Lung (tissue), 12 donors: ENCODE results near the gene PPIL4. TPM values are rescaled to one million over a fixed set of nuclear protein-coding genes. Genes with fewer than 3 reads are reported as not detected.

Source experiments
- ATAC-seq: fragments of 200-7000 bp; cut with Tn5 transposase; one replicate; pipeline ENCODE4 v1.9.1; 2020; ENCODE audit warnings: moderate number of reproducible peaks; ENCODE audit not compliant: insufficient read depth, low FRiP score
- DNase-seq, 3 donors: peaks; one replicate each; pipeline ENCODE4 v3.0.0-alpha.2; 2013 to 2017
- H3K27ac ChIP-seq, 2 donors: one replicate each; pipeline ENCODE4 v1.5.1; 2013; ENCODE audit warnings: mild to moderate bottlenecking in 2 of 2, moderate library complexity in 2 of 2, control low read depth in 1 of 2, inconsistent platforms in 1 of 2, low read depth in 1 of 2, low read length in 1 of 2
- H3K27me3 ChIP-seq, 3 donors: one replicate each; pipeline ENCODE4 v1.5.1; 2013; ENCODE audit warnings: low read length in 2 of 3; ENCODE audit not compliant: control insufficient read depth in 3 of 3, insufficient read depth in 3 of 3
- H3K36me3 ChIP-seq, 4 donors: one replicate each; pipeline ENCODE4 v1.5.1; 2013; ENCODE audit warnings: low read length in 4 of 4, mild to moderate bottlenecking in 1 of 4, moderate library complexity in 1 of 4; ENCODE audit not compliant: control insufficient read depth in 4 of 4, insufficient read depth in 4 of 4
- H3K4me1 ChIP-seq, 5 donors: one replicate each; pipeline ENCODE4 v1.5.1; 2013; ENCODE audit warnings: low read length in 5 of 5, mild to moderate bottlenecking in 2 of 5, moderate library complexity in 1 of 5; ENCODE audit not compliant: control insufficient read depth in 5 of 5, insufficient read depth in 5 of 5
- H3K4me3 ChIP-seq: one replicate; pipeline ENCODE4 v1.5.1; 2013; ENCODE audit warnings: mild to moderate bottlenecking, control low read depth, moderate library complexity
- H3K9ac ChIP-seq, 2 donors: one replicate each; pipeline ENCODE4 v1.5.1; 2013; ENCODE audit warnings: low read length in 2 of 2, control low read depth in 1 of 2; ENCODE audit not compliant: insufficient read depth in 1 of 2
- H3K9me3 ChIP-seq, 4 donors: one replicate each; pipeline ENCODE4 v1.5.1; 2013; ENCODE audit warnings: low read length in 3 of 4, mild to moderate bottlenecking in 1 of 4, moderate library complexity in 1 of 4; ENCODE audit not compliant: control insufficient read depth in 4 of 4, insufficient read depth in 3 of 4
- CTCF ChIP-seq: IDR thresholded peaks from 2 replicates; pipeline ENCODE4 v1.5.1; 2012; ENCODE audit warnings: mild to moderate bottlenecking; ENCODE audit errors: control extremely low read depth, extremely low read depth
- WGBS, 2 donors: extraction: QIAGEN DNeasy Blood & Tissue Kit; methylation state at CpG; one replicate each; pipeline ENCODE4 v1.1.7; 2013; 5-methylcytosine and 5-hydroxymethylcytosine counted together
- polyA plus RNA-seq, 2 donors: library from polyadenylated mRNA; stranded (reverse); fragments of 200-250 nt; gene quantifications; one replicate each; pipeline ENCODE4 v1.2.1, GENCODE V29; 2013
- total RNA-seq, 2 donors: library from RNA; depleted of rRNA in 1 of 2; stranded (reverse); fragments of >200 nt in 1 of 2; gene quantifications; one replicate each; pipeline ENCODE4 v1.2.1, GENCODE V29; 2014 to 2021
- donor health status: control.
- donor health status: control.
- donor health status: Bipolar disorder and iron deficiency.
- donor health status: healthy.
- donor health status: DM: yes; HTN: yes; CAD: no.

PPIL4 gene
- total and polyA plus RNA-seq, 4 donors: 15.7 to 52.3 (median 21.9) TPM

GRCh38 chr6:149559389-149559788, 13.5 kb upstream of the PPIL4 start:
- Histone ChIP-seq H3K27ac (no peak overlapping the region), H3K4me3 (no peak overlapping the region), H3K36me3 (no peaks in the 10 kb centered on the region), H3K27me3 (peaks cover 0 to 19% (median 3%) of the 10 kb centered on the region in 3 donors), H3K4me1 (no peaks in the 10 kb centered on the region), H3K9me3 (no peaks in the 10 kb centered on the region), H3K9ac (no peak overlapping the region)
- ATAC-seq (no peak), DNase-seq (no peak)
- WGBS, 2 donors: 75 to 83% methylated on average over 2 of the region's 2 CpGs
- no peak for TF ChIP-seq CTCF

GRCh38 chr6:149558029-149558428, 12.2 kb upstream of the PPIL4 start:
- no peak for TF ChIP-seq CTCF

GRCh38 chr6:149551920-149552319, 6.1 kb upstream of the PPIL4 start:
- no peak for TF ChIP-seq CTCF
- Histone ChIP-seq H3K9ac (no peak overlapping the region), H3K36me3 (no peaks in the 10 kb centered on the region), H3K4me1 (no peaks in the 10 kb centered on the region), H3K27me3 (peaks cover 0 to 4% (median 0%) of the 10 kb centered on the region in 3 donors), H3K27ac (no peak overlapping the region), H3K4me3 (no peak overlapping the region), H3K9me3 (no peaks in the 10 kb centered on the region)
- ATAC-seq: no peak
- DNase-seq: no peak
- WGBS, 2 donors: 77 to 83% methylated on average over 5 of the region's 5 CpGs

More at GRCh38 chr6:149558029-149558428, 12.2 kb upstream of the PPIL4 start:
- ATAC-seq (no peak), DNase-seq (no peak)
- Histone ChIP-seq H3K4me3 (no peak overlapping the region), H3K27me3 (peaks cover 0 to 19% (median 3%) of the 10 kb centered on the region in 3 donors), H3K9me3 (no peaks in the 10 kb centered on the region), H3K36me3 (no peaks in the 10 kb centered on the region), H3K4me1 (no peaks in the 10 kb centered on the region), H3K27ac (no peak overlapping the region), H3K9ac (no peak overlapping the region)

GRCh38 chr6:149545258-149545753, 537 bp downstream of the PPIL4 start:
- Histone ChIP-seq H3K9ac (peak overlapping the region; percentile 98 to 100), H3K4me3 (peak overlapping the region; percentile 82), H3K27ac (peak overlapping the region; percentile 92 to 98), H3K9me3 (no peaks in the 10 kb centered on the region), H3K4me1 (peaks cover 0 to 17% (median 8%) of the 10 kb centered on the region in 5 donors), H3K27me3 (no peaks in the 10 kb centered on the region), H3K36me3 (peaks cover 0 to 8% (median under 1%) of the 10 kb centered on the region in 4 donors)
- ATAC-seq (no peak), DNase-seq (peak; percentile 83 to 89 (median 87))
- TF ChIP-seq CTCF: no peak
- 0 to 1% methylated on average over 16 of the region's 16 CpGs for WGBS, 2 donors
